HG03354 (cell line): ENCODE measurements around the gene MYRF.

Experiments used
- ATAC-seq: cut with Tn5 transposase; IDR thresholded peaks from one replicate; pipeline ENCODE4 v1.9.1; 2021; ENCODE audit warnings: mild to moderate bottlenecking; ENCODE audit not compliant: unreplicated experiment, poor library complexity, severe bottlenecking

MYRF gene

GRCh38 chr11:61771985-61772455 is 19.6 kb downstream of the MYRF start:
- no peak for ATAC-seq

- ATAC-seq: no peak
Measured at GRCh38 chr11:61773356-61773755, 20.9 kb downstream of the MYRF start.

- no peak for ATAC-seq
Measured at GRCh38 chr11:61773809-61774208, 21.4 kb downstream of the MYRF start.

- no peak for ATAC-seq
Measured at GRCh38 chr11:61774411-61774810, 22.0 kb downstream of the MYRF start.

GRCh38 chr11:61775106-61775505 is 22.7 kb downstream of the MYRF start:
- ATAC-seq: no peak

GRCh38 chr11:61775606-61776554 is 23.4 kb downstream of the MYRF start:
- ATAC-seq: no peak

- ATAC-seq: peak; percentile 53
Measured at GRCh38 chr11:61776561-61777075, 24.2 kb downstream of the MYRF start.

- ATAC-seq: no peak
Measured at GRCh38 chr11:61777234-61778090, 25.0 kb downstream of the MYRF start.

- no peak for ATAC-seq
Measured at GRCh38 chr11:61778357-61778886, 26.0 kb downstream of the MYRF start.

GRCh38 chr11:61778920-61779650 is 26.6 kb downstream of the MYRF start:
- ATAC-seq: no peak

- no peak for ATAC-seq
Measured at GRCh38 chr11:61779666-61780525, 27.5 kb downstream of the MYRF start.

- ATAC-seq: no peak
Measured at GRCh38 chr11:61780581-61781162, 28.2 kb downstream of the MYRF start.

GRCh38 chr11:61781585-61781984 is 29.1 kb downstream of the MYRF start:
- no peak for ATAC-seq

GRCh38 chr11:61782299-61782698 is 29.9 kb downstream of the MYRF start:
- no peak for ATAC-seq

GRCh38 chr11:61782841-61783240 is 30.4 kb downstream of the MYRF start:
- no peak for ATAC-seq

GRCh38 chr11:61783717-61784505 is 31.5 kb downstream of the MYRF start:
- no peak for ATAC-seq

GRCh38 chr11:61784506-61784805 is 32.0 kb downstream of the MYRF start:
- ATAC-seq: no peak
